ENCODE data around the gene MTCL1. TPM values are rescaled to one million over a fixed set of nuclear protein-coding genes. Genes with fewer than 3 reads are reported as not detected.

The MTCL1 gene
- polyA plus RNA-seq, 1 experiment = 56.6 TPM

GRCh38 chr18:8848541-8848940 lies 143.2 kb downstream of the MTCL1 start:
- DNase-seq (ENCODE audit: low read depth, low spot score) = no peak
- CTCF ChIA-PET = no interaction called here
- POLR2A ChIA-PET = interaction anchor here (0.7 kb wide), 1 partner anchor 100 kb away, joined by 3 read pairs; no protein-coding TSS in a partner anchor

GRCh38 chr18:8849696-8850095 lies 144.3 kb downstream of the MTCL1 start:
- Histone ChIP-seq H3K27me3 (ENCODE audit: control insufficient read depth, insufficient read depth, low read length) (no peaks in the 10 kb centered on the region), H3K4me3 (ENCODE audit: low read depth, low read length) (no peak overlapping the region), H3K9me3 (ENCODE audit: control insufficient read depth, insufficient read depth, low read length) (no peaks in the 10 kb centered on the region), H3K27ac (ENCODE audit: low read depth, low read length) (no peak overlapping the region)
- TF ChIP-seq CTCF (IDR thresholded peaks at IDR 0.05; ENCODE audit: low read depth, low read length) = no peak
- POLR2A ChIA-PET = no interaction called here
- CTCF ChIA-PET = interaction anchor here (1.2 kb wide), 1 partner anchor 153 kb away, joined by 3 read pairs; no protein-coding TSS in a partner anchor
- no peak for DNase-seq (ENCODE audit: low read depth, low spot score)

More at GRCh38 chr18:8848541-8848940, 143.2 kb downstream of the MTCL1 start:
- TF ChIP-seq CTCF (IDR thresholded peaks at IDR 0.05; ENCODE audit: low read depth, low read length) = no peak
- H3K4me3 ChIP-seq (ENCODE audit: low read depth, low read length) = no peak overlapping the region
- no peak overlapping the region for H3K27ac ChIP-seq (ENCODE audit: low read depth, low read length)
- no peaks in the 10 kb centered on the region for H3K27me3 ChIP-seq (ENCODE audit: control insufficient read depth, insufficient read depth, low read length)
- H3K9me3 ChIP-seq (ENCODE audit: control insufficient read depth, insufficient read depth, low read length) = no peaks in the 10 kb centered on the region

- Histone ChIP-seq H3K27me3 (ENCODE audit: control insufficient read depth, insufficient read depth, low read length) (no peaks in the 10 kb centered on the region), H3K27ac (ENCODE audit: low read depth, low read length) (no peak overlapping the region), H3K9me3 (ENCODE audit: control insufficient read depth, insufficient read depth, low read length) (peaks cover 1% of the 10 kb centered on the region; the same call in 1 of the 2 replicates), H3K4me3 (ENCODE audit: low read depth, low read length) (no peak overlapping the region)
- POLR2A ChIA-PET = interaction anchor here (0.6 kb wide), 1 partner anchor 50 kb away, joined by 7 read pairs; no protein-coding TSS in a partner anchor
- DNase-seq (ENCODE audit: low read depth, low spot score) = no peak
- no peak for TF ChIP-seq CTCF (IDR thresholded peaks at IDR 0.05; ENCODE audit: low read depth, low read length)
- CTCF ChIA-PET = no interaction called here
Measured at GRCh38 chr18:8851659-8852058, 146.3 kb downstream of the MTCL1 start.

GRCh38 chr18:8854550-8854949 lies 149.2 kb downstream of the MTCL1 start:
- ChIA-PET CTCF (no interaction called here), POLR2A (no interaction called here)
- H3K27me3 ChIP-seq (ENCODE audit: control insufficient read depth, insufficient read depth, low read length) = no peaks in the 10 kb centered on the region
- peaks cover 7% of the 10 kb centered on the region; the same call in 1 of the 2 replicates for H3K9me3 ChIP-seq (ENCODE audit: control insufficient read depth, insufficient read depth, low read length)
- no peak overlapping the region for H3K27ac ChIP-seq (ENCODE audit: low read depth, low read length)
- no peak for DNase-seq (ENCODE audit: low read depth, low spot score)
- H3K4me3 ChIP-seq (ENCODE audit: low read depth, low read length) = no peak overlapping the region
- TF ChIP-seq CTCF (IDR thresholded peaks at IDR 0.05; ENCODE audit: low read depth, low read length) = no peak

GRCh38 chr18:8854962-8855361 lies 149.6 kb downstream of the MTCL1 start:
- peaks cover 7% of the 10 kb centered on the region; the same call in 1 of the 2 replicates for H3K9me3 ChIP-seq (ENCODE audit: control insufficient read depth, insufficient read depth, low read length)
- ChIA-PET CTCF (no interaction called here), POLR2A (no interaction called here)
- no peak for TF ChIP-seq CTCF (IDR thresholded peaks at IDR 0.05; ENCODE audit: low read depth, low read length)
- H3K27ac ChIP-seq (ENCODE audit: low read depth, low read length) = no peak overlapping the region
- DNase-seq (ENCODE audit: low read depth, low spot score) = no peak
- no peak overlapping the region for H3K4me3 ChIP-seq (ENCODE audit: low read depth, low read length)
- no peaks in the 10 kb centered on the region for H3K27me3 ChIP-seq (ENCODE audit: control insufficient read depth, insufficient read depth, low read length)

All from AG04450 (cell line).